GM18909 (cell line): Measurements from ENCODE around the gene KYNU.
A peak's percentile ranks its signal among the peaks of the same experiment; 100 is the strongest.
"Not testable (repeated sequence)": the region's sequence is repeated elsewhere in the genome, so short reads cannot be mapped to it uniquely, and the experiment has no call there.

ENCODE experiments used
- ATAC-seq: cut with Tn5 transposase; IDR thresholded peaks from one replicate; pipeline ENCODE4 v1.9.1; 2021; ENCODE audit warnings: mild to moderate bottlenecking; ENCODE audit not compliant: unreplicated experiment, poor library complexity

Gene KYNU

GRCh38 chr2:142877216-142877838, at the start of gene KYNU:
TSS of gene KYNU (plus strand) at chr2:142877664. CDS start at chr2:142885368, 7,704 bp downstream.
- peak; percentile 69 for ATAC-seq

- ATAC-seq = no peak
Measured at GRCh38 chr2:142834021-142834420, 43.4 kb upstream of the KYNU start.

DNA sequence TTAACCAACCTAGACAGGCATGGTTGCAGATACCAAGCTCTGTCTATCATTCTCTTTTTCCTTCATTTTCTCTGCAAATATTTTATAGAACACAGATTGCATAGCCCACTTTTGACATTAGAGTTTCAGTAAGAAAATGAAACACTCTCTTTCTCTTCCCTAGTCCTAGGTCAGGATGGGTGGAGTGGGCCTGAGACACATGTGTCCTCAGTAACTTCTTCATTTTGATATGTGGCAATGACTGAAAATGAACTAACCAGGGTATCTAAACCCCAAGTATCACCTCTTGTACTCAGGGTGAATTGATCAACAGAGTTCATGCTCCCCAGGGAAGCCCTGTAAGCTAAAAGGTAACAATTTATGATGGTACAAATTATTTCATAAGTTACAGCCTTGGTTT, 37.0 kb upstream of the KYNU start:
- no peak for ATAC-seq

- ATAC-seq = no peak
Measured at GRCh38 chr2:142841788-142842187, 35.7 kb upstream of the KYNU start.

DNA sequence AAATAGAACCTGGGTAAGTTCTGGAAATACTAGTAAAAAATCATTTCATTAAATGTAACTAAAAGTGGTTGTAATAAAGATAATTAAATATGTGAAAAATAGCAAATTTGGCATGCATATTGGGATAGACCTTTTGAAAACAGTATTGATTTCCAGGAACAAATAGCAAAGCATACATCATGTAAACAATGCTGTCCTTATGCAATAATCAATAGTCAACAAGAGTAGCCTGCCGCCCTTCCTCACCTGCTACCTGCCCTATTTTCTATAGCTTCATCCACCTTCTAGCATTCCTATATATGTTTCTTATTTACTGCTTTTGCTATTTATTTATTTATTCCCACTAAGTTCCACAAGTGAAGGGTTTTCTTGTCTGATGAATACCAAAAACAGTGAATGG, 35.1 kb upstream of the KYNU start:
- ATAC-seq = no peak

DNA sequence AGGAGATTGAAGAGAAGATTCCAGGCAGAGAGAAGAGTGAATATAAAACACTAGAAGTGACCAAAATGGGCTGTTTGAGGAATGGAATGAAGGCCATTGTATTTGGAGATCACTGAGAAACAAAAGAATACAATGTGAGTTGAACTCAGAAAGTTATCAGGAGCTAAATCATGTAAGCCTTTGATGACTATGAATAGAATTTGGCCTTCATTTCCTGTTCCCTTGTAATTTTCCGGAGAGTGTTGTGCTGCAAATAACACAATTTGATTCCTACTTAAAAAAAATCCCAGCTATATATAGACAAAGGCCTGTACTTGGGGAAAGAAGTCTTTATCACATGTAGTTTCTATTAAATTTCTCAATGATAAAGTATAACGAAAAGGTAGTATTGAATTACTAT, 33.7 kb upstream of the KYNU start:
- no peak for ATAC-seq

- ATAC-seq = no peak
Measured at GRCh38 chr2:142848023-142848606, 29.3 kb upstream of the KYNU start.

GRCh38 chr2:142849820-142850219, 27.6 kb upstream of the KYNU start:
- ATAC-seq = no peak

GRCh38 chr2:142853912-142854311, 23.6 kb upstream of the KYNU start:
- ATAC-seq = no peak

GRCh38 chr2:142857256-142858164, 20.0 kb upstream of the KYNU start:
- no peak for ATAC-seq

DNA sequence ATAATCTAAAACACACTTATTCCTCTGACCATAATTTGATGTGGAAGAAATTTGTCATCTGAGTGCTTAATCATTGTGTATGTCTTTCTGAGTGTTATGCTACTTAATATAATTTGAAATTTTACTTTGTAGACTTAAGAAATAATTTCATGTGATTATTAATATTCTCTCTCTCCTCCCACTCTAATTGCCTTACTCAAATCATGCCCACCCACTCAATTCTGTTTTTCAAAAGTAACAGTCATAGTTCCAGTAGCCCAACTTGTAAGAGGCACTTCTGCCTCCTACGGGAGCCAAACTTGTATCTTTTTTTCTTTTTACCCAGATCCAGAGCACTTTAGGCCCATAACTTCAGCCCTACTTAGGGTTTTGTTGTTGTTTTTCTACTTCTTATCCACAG, 18.5 kb upstream of the KYNU start:
- no peak for ATAC-seq

DNA sequence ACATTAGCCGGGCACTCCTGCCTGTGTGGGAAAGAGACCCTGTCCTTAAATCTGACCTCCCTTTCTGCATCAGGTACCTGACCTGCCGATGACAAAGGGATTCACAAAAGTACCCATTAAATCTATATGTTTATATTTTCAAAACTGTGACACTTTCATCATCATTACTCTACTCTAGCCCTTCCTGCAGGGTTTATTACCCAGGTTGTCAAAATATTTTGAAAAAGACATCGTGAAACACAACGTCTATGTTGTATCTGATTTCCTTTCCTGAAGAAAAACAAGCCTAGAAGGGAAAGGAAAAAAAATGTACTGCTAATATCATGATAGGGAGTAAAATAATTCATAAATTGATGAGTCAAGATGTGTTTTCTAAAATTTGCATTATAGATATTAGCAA, 15.2 kb upstream of the KYNU start:
- no peak for ATAC-seq

GRCh38 chr2:142862847-142863246, 14.6 kb upstream of the KYNU start:
- ATAC-seq = no peak

DNA sequence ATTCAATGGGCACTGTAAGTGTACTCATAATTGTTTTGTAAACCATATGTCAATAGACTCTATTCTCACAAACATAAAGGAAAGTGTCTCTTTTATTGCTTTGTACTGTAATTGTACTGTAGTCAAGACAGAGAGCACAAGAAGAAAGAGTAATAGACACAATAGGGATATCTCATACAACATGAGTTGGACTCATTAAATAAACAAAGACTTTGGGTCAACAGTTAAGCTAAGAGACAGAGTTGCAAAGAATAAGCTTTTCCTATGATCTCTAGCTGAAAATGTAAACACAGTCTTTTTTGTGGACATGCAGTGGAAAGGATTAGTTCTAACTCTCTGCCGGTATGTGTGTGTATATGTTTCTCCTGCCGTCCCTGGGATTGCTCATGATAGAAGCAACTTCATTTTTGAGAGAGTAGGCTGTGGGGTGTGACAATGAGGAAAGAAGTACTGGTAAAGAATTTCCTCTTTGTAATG, 13.9 kb upstream of the KYNU start:
- ATAC-seq = no peak

- not testable (repeated sequence) for ATAC-seq
Measured at GRCh38 chr2:142864605-142865004, 12.9 kb upstream of the KYNU start.

GRCh38 chr2:142865924-142866323, 11.5 kb upstream of the KYNU start:
- ATAC-seq = peak; percentile 98

- ATAC-seq = peak; percentile 37
Measured at GRCh38 chr2:142866426-142866825, 11.0 kb upstream of the KYNU start.

- no peak for ATAC-seq
Measured at GRCh38 chr2:142867136-142867535, 10.3 kb upstream of the KYNU start.

GRCh38 chr2:142868229-142868762, 9.2 kb upstream of the KYNU start:
- ATAC-seq = no peak

DNA sequence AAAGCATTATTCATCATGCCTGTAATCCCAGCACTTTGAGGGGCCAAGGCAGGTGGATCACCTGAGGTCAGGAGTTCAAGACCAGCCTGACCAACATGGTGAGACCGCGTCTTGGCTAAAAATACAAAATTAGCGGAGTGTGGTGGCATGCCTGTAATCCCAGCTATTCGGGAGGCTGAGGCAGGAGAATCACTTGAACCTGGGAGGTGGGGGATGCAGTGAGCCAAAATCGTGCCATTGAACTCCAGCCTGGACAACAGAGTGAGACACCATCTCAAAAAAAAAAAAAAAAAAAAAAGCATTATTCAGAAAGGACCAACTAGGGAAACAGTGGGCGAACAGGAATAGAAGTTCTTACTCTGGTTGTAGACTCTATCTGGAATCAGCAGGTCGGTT, 8.4 kb upstream of the KYNU start:
- not testable (repeated sequence) for ATAC-seq
